K562 (cell line): ENCODE data around the gene ARFGEF3. TPM values are rescaled to one million over a fixed set of nuclear protein-coding genes. Genes with fewer than 3 reads are reported as not detected.
A peak's percentile ranks its signal among the peaks of the same experiment; 100 is the strongest.

Experiments
- ATAC-seq: fragments of 200-7000 bp; cut with Tn5 transposase; 3 replicates; pipeline ENCODE4 v1.9.1; 2020; ENCODE audit warnings: moderate library complexity
- BruUV-seq: library from RNA; stranded (reverse); fragments of 400-500 nt; replicated peaks from 2 replicates; lab custom pipeline; 2021; lab: Mats Ljungman, UMichigan
- CTCF ChIA-PET: fragments of 300-600 bp; formaldehyde crosslinking; extraction: SDS; loops from one replicate; lab custom pipeline; 2021; ENCODE audit warnings: low intra/inter-chr PET ratio; lab: Yijun Ruan, JAX
- POLR2A ChIA-PET: fragments of 300-600, 350-650 bp; sonication (Branson Sonifier 250); formaldehyde crosslinking; extraction: SDS; loops from one replicate; lab custom pipeline; 2021; ENCODE audit warnings: antibody characterized with exemption, inconsistent platforms; lab: Yijun Ruan, JAX
- DNase-seq, 4 experiments: peaks; one replicate each; pipeline versions ENCODE4 v3.0.0 to v3.0.0-alpha.2; 2011 to 2018; ENCODE audit warnings: low spot score in 3 of 4, mixed read lengths in 3 of 4; ENCODE audit errors: extremely low read depth in 1 of 4
- FAIRE-seq: peaks from 2 replicates; lab custom pipeline; 2011; peaks lifted over from hg19 to GRCh38; lab: Jason Lieb, UNC
- H2AFZ ChIP-seq: 2 replicates; pipeline ENCODE4 v1.6.0; 2011; ENCODE audit warnings: low read depth, low read length, control low read depth, inconsistent platforms
- H3K27ac ChIP-seq: fragments of 200-600 bp; 3 replicates; pipeline ENCODE4 v1.8.0; 2011; ENCODE audit warnings: low read depth, mild to moderate bottlenecking, control low read depth, inconsistent platforms, low read length, moderate library complexity, mixed read lengths; ENCODE audit errors: extremely low read depth
- H3K27me3 ChIP-seq, 2 experiments: fragments of 300-600 bp in 1 of 2; 2 replicates in 1 of 2; 3 replicates in 1 of 2; pipeline versions ENCODE4 v1.6.0 to v1.8.0; 2011; ENCODE audit warnings: inconsistent platforms in 2 of 2, low read length in 2 of 2, mild to moderate bottlenecking in 1 of 2, mixed read lengths in 1 of 2, moderate library complexity in 1 of 2; ENCODE audit not compliant: control insufficient read depth in 2 of 2, insufficient read depth in 2 of 2
- H3K36me3 ChIP-seq: fragments of 300-600 bp; 3 replicates; pipeline ENCODE4 v1.8.0; 2011; ENCODE audit warnings: mild to moderate bottlenecking, low read length, inconsistent platforms; ENCODE audit not compliant: control insufficient read depth, insufficient read depth
- H3K4me1 ChIP-seq, 2 experiments: fragments of 200-600 bp in 1 of 2; replicated peaks in 1 of 2; 2 replicates in 1 of 2; 3 replicates in 1 of 2; pipeline versions ENCODE4 v1.5.1 to v1.8.0; 2011; ENCODE audit warnings: inconsistent platforms in 2 of 2, low read length in 2 of 2, mild to moderate bottlenecking in 1 of 2, mixed read lengths in 1 of 2, moderate library complexity in 1 of 2; ENCODE audit not compliant: control insufficient read depth in 2 of 2, insufficient read depth in 2 of 2
- H3K4me2 ChIP-seq: 2 replicates; pipeline ENCODE4 v1.6.1; 2011; ENCODE audit warnings: low read length, control low read depth, inconsistent platforms, mixed read lengths; ENCODE audit not compliant: insufficient read depth
- H3K4me3 ChIP-seq: fragments of 200-600 bp; sonication (generic), shearing (Covaris generic); 2 replicates; pipeline ENCODE4 v1.5.1; 2016; ENCODE audit warnings: control low read depth, inconsistent platforms
- H3K79me2 ChIP-seq: fragments of 200-600 bp; 3 replicates; pipeline ENCODE4 v1.8.0; 2011; ENCODE audit warnings: low read length, inconsistent platforms; ENCODE audit not compliant: control insufficient read depth, insufficient read depth
- H3K9ac ChIP-seq, 2 experiments: 2 replicates each; pipeline versions ENCODE4 v1.6.0 to v1.6.1; 2011; ENCODE audit warnings: low read depth in 2 of 2, low read length in 2 of 2, control low read depth in 1 of 2, inconsistent platforms in 1 of 2, mild to moderate bottlenecking in 1 of 2, mixed read lengths in 1 of 2; ENCODE audit not compliant: insufficient read depth in 1 of 2
- H3K9me1 ChIP-seq: one replicate; pipeline ENCODE4 v1.6.0; 2011; ENCODE audit warnings: inconsistent platforms, mild to moderate bottlenecking, low read length, moderate library complexity; ENCODE audit not compliant: control insufficient read depth, insufficient read depth
- H3K9me3 ChIP-seq: replicated peaks from 2 replicates; pipeline ENCODE4 v1.5.1; 2011; ENCODE audit warnings: low read depth, low read length, inconsistent platforms; ENCODE audit not compliant: control insufficient read depth, insufficient read depth
- H4K20me1 ChIP-seq: replicated peaks from 2 replicates; pipeline ENCODE4 v1.6.1; 2011; ENCODE audit warnings: low read length, inconsistent platforms, mixed read lengths; ENCODE audit not compliant: control insufficient read depth, insufficient read depth
- HIVEP1 ChIP-seq: fragments of 250-450 bp; sonication (Bioruptor Pico); IDR thresholded peaks from 2 replicates; pipeline ENCODE4 v1.4.0; 2020; ENCODE audit warnings: mild to moderate bottlenecking
- KLF16 ChIP-seq: IDR thresholded peaks from 2 replicates; pipeline ENCODE4 v1.6.1; 2016; ENCODE audit warnings: antibody characterized with exemption
- NR3C1 ChIP-seq: sonication (generic); formaldehyde crosslinking; IDR thresholded peaks from 2 replicates; pipeline ENCODE4 v1.8.1; 2022; ENCODE audit warnings: missing genetic modification reagents
- ZFP30 ChIP-seq: fragments of 250-450 bp; sonication (Bioruptor Pico); IDR thresholded peaks from 2 replicates; pipeline ENCODE4 v1.8.0; 2022; ENCODE audit warnings: moderate library complexity, mild to moderate bottlenecking, inconsistent platforms, borderline replicate concordance
- WGBS: fragments of 100-300 bp; shearing (Covaris generic); methylation state at CpG from one replicate; pipeline ENCODE4 v1.1.6; 2016; ENCODE audit warnings: low coverage, mixed read lengths; ENCODE audit not compliant: insufficient coverage; ENCODE audit errors: missing lambda C conversion rate; 5-methylcytosine and 5-hydroxymethylcytosine counted together
- in situ Hi-C: fragments of 300-500 bp; cut with MboI; formaldehyde crosslinking; loops from 4 replicates; pipeline ENCODE4 v1.15.0; 2018; ENCODE audit warnings: inconsistent platforms, mixed read lengths
- intact Hi-C: fragments of 100-400 bp; cut with micrococcal nuclease; formaldehyde crosslinking; loops from 2 replicates; pipeline ENCODE4 v1.14.2; 2022
- polyA plus RNA-seq, 8 experiments: library from polyadenylated mRNA; depleted of rRNA in 4 of 8; stranded (reverse) in 5 of 8; unstranded in 3 of 8; fragments of >200 nt; fragmentation: Nextera tagmentation in 2 of 8; fragmentation: Illumina TruSeq in 1 of 8; extraction: Ambion mirVana in 2 of 8; extraction: Trizol in 1 of 8; gene quantifications; 2 replicates each; pipeline versions ENCODE4 v1.2.1 to v1.2.3, GENCODE V29; 2011 to 2014; ENCODE audit warnings: inconsistent platforms in 1 of 8, missing spikeins in 1 of 8
- total RNA-seq, 7 experiments: library from RNA; depleted of rRNA in 6 of 7; stranded (reverse); fragments of >200 nt in 6 of 7; fragmentation: Illumina TruSeq in 2 of 7; extraction: Trizol in 2 of 7; gene quantifications; 2 replicates each; pipeline versions ENCODE4 v1.2.1 to v1.2.3, GENCODE V29; 2011 to 2021; ENCODE audit warnings: low replicate concordance in 1 of 7
- TF ChIP-seq, protein P1 (sequence below), 2 experiments: fragments of 450-650 bp in 1 of 2; sonication (generic) in 1 of 2; formaldehyde crosslinking in 1 of 2; IDR thresholded peaks; 2 replicates each; pipeline versions ENCODE4 v1.7.1 to v1.9.0; 2016 to 2022; ENCODE audit warnings: inconsistent platforms in 1 of 2, mild to moderate bottlenecking in 1 of 2, missing genetic modification reagents in 1 of 2
- TF ChIP-seq, protein P2 (sequence below): fragments of 450-650 bp; IDR thresholded peaks from 2 replicates; pipeline ENCODE4 v1.6.1; 2016; ENCODE audit warnings: antibody characterized with exemption

The ARFGEF3 gene
- total and polyA plus RNA-seq, 9 of the 15 experiments (the other 6 are each of a cell fraction or from before 2014, with no cell fraction given), result under 0.01 to 0.02 TPM; not detected in 7

DNA sequence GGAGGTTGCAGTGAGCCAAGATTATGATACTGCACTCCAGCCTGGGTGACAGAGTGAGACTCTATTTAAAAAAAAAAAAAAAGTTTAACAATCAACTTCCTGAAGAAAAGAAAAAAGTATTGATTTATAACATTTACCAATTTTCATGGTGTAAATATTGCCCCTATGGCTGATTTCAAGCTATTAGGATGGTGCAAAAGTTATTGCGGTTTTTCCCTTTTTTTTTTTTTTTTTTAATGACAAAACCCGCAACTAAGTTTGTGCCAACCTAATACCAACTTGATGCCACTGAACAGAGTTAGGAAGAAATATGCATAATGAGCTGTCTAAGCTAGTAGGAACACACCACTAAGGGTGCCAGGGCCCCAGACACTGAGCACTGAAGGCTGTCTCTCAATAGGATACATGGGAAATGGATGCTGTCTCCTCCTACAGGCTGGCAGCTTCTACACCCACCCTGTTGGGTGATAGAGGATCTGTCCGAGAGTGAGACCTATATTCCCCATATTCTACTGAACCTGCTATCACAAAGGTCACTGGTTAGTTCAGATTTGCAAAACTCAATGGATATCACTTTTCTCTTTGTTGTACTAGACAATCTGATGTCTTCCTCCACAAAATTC is 48.0 kb upstream of the ARFGEF3 start:
- FAIRE-seq, result no peak
- Histone ChIP-seq H3K27ac (no peak overlapping the region), H3K4me2 (no peak overlapping the region), H3K79me2 (no peaks in the 10 kb centered on the region), H3K9me3 (no peaks in the 10 kb centered on the region), H3K4me3 (no peak overlapping the region), H3K27me3 (peaks cover 2 to 3% of the 10 kb centered on the region in 2 experiments; a peak in 1 of 5 replicates), H2AFZ (no peak overlapping the region), H3K9me1 (no peaks in the 10 kb centered on the region), H3K9ac (no peak overlapping the region), H4K20me1 (no peaks in the 10 kb centered on the region), H3K36me3 (no peaks in the 10 kb centered on the region), H3K4me1 (no peaks in the 10 kb centered on the region)
- ChIA-PET CTCF (interaction anchor here (0.6 to 3.0 kb wide), 5 partner anchors 18 to 1025 kb away, joined by 3 to 10 read pairs (median 4); no protein-coding TSS in a partner anchor), POLR2A (no interaction called here)
- in situ Hi-C loops (loop anchor here (5.0 to 10.0 kb wide), 3 partner anchors 111 to 1251 kb away; no protein-coding TSS in a partner anchor), intact Hi-C loops (loop anchor here (5.0 kb wide), 1 partner anchor 654 kb away; no protein-coding TSS in a partner anchor)
- WGBS, result 0% methylated on average over 3 of the region's 3 CpGs
- ATAC-seq, result 0 out of 3 replicates have a peak, but pooled peaks have one; percentile 26
- no TSS peak for BruUV-seq
- DNase-seq, result no peak
- TF ChIP-seq, protein P1, sequence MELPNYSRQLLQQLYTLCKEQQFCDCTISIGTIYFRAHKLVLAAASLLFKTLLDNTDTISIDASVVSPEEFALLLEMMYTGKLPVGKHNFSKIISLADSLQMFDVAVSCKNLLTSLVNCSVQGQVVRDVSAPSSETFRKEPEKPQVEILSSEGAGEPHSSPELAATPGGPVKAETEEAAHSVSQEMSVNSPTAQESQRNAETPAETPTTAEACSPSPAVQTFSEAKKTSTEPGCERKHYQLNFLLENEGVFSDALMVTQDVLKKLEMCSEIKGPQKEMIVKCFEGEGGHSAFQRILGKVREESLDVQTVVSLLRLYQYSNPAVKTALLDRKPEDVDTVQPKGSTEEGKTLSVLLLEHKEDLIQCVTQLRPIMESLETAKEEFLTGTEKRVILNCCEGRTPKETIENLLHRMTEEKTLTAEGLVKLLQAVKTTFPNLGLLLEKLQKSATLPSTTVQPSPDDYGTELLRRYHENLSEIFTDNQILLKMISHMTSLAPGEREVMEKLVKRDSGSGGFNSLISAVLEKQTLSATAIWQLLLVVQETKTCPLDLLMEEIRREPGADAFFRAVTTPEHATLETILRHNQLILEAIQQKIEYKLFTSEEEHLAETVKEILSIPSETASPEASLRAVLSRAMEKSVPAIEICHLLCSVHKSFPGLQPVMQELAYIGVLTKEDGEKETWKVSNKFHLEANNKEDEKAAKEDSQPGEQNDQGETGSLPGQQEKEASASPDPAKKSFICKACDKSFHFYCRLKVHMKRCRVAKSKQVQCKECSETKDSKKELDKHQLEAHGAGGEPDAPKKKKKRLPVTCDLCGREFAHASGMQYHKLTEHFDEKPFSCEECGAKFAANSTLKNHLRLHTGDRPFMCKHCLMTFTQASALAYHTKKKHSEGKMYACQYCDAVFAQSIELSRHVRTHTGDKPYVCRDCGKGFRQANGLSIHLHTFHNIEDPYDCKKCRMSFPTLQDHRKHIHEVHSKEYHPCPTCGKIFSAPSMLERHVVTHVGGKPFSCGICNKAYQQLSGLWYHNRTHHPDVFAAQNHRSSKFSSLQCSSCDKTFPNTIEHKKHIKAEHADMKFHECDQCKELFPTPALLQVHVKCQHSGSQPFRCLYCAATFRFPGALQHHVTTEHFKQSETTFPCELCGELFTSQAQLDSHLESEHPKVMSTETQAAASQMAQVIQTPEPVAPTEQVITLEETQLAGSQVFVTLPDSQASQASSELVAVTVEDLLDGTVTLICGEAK (IDR thresholded peaks at IDR 0.05), result peak; percentile 58
- TF ChIP-seq, protein P1 (CRISPR knock-in tag; IDR thresholded peaks at IDR 0.05), result no peak
- TF ChIP-seq NR3C1 (CRISPR knock-in tag), result no peak
- TF ChIP-seq HIVEP1 (CRISPR knock-in tag), result no peak
- no peak for TF ChIP-seq ZFP30 (CRISPR knock-in tag)
- no peak for TF ChIP-seq KLF16
- TF ChIP-seq, protein P2, sequence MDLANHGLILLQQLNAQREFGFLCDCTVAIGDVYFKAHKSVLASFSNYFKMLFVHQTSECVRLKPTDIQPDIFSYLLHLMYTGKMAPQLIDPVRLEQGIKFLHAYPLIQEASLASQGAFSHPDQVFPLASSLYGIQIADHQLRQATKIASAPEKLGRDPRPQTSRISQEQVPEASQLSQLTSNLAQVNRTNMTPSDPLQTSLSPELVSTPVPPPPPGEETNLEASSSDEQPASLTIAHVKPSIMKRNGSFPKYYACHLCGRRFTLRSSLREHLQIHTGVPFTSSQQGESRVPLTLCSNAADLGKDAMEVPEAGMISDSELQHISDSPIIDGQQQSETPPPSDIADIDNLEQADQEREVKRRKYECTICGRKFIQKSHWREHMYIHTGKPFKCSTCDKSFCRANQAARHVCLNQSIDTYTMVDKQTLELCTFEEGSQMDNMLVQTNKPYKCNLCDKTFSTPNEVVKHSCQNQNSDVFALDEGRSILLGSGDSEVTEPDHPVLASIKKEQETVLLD, result no peak
